Activated T-helper 1 cell treated with anti-CD3 and anti-CD28 coated beads, Interleukin-2, amount 50 U/mL, for 16 hours (primary cell): Measurements from ENCODE around the gene RSRC1.
"Not testable (repeated sequence)": the region's sequence is repeated elsewhere in the genome, so short reads cannot be mapped to it uniquely, and the experiment has no call there.

ENCODE experiments used
- DNase-seq, 2 donors: peaks; one replicate each; pipeline ENCODE4 v3.0.0-alpha.2; 2020; ENCODE audit warnings: low read depth in 1 of 2, low spot score in 1 of 2

Gene RSRC1

GRCh38 chr3:158100681-158101080 lies 9.2 kb upstream of the RSRC1 start:
- DNase-seq, result no peak

GRCh38 chr3:158101335-158102241 lies 8.3 kb upstream of the RSRC1 start:
- no peak for DNase-seq

GRCh38 chr3:158102242-158103080 lies 7.4 kb upstream of the RSRC1 start:
- no peak for DNase-seq

GRCh38 chr3:158103081-158103886 lies 6.6 kb upstream of the RSRC1 start:
- no peak for DNase-seq

GRCh38 chr3:158103887-158104327 lies 6.0 kb upstream of the RSRC1 start:
- no peak for DNase-seq

GRCh38 chr3:158104431-158104921 lies 5.4 kb upstream of the RSRC1 start:
- DNase-seq, result no peak

GRCh38 chr3:158105119-158105709 lies 4.7 kb upstream of the RSRC1 start:
- DNase-seq, result no peak

- DNase-seq, result no peak
Measured at GRCh38 chr3:158105710-158106253, 4.1 kb upstream of the RSRC1 start.

GRCh38 chr3:158106766-158107471 lies 3.0 kb upstream of the RSRC1 start:
- no peak for DNase-seq

- DNase-seq, result no peak
Measured at GRCh38 chr3:158107605-158108444, 2.1 kb upstream of the RSRC1 start.

GRCh38 chr3:158108445-158108985 lies 1.4 kb upstream of the RSRC1 start:
- DNase-seq, result no peak

GRCh38 chr3:158109295-158109803 lies 540 bp upstream of the RSRC1 start:
- no peak for DNase-seq

GRCh38 chr3:158110658-158111018 lies 749 bp downstream of the RSRC1 start:
- DNase-seq, result no peak

- no peak for DNase-seq
Measured at GRCh38 chr3:158111861-158112260, 2.0 kb downstream of the RSRC1 start.

- DNase-seq, result not testable (repeated sequence)
Measured at GRCh38 chr3:158113595-158113994, 3.7 kb downstream of the RSRC1 start.

GRCh38 chr3:158120330-158120729 lies 10.4 kb downstream of the RSRC1 start:
- no peak for DNase-seq

GRCh38 chr3:158121295-158121694 lies 11.4 kb downstream of the RSRC1 start:
- DNase-seq, result no peak

- not testable (repeated sequence) for DNase-seq
Measured at GRCh38 chr3:158122721-158123120, 12.8 kb downstream of the RSRC1 start.
